ENCODE data around the gene CDC42BPB.

Gene CDC42BPB

DNA sequence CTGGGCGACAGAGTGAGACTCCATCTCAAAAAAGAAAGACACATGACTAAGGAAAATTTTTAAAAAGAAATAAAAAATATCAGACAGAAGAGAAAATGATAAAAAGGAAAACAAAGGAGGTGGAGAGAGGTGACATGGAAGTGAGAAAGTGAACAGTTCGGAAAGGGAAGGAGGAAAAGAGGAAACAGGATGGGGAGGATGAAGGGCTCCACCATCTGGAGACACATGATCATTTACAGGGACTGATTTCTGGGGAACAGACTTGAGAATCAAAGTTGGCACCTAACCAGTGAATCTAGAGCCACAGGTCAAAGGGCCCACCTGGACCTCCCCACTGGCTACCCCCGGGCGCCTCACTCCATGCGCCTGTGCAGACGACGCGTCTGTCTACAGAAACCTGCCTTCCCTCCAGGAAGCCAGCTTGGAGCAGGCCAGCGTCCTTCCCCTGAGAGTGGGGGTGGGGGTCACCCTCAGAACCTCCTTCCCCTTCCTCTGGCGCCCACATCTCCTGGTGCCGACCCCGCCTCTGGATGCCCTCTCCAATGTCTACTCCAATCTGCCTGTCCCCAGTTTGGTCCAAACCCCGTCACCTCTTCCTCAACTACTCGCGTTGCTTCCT, 74.4 kb downstream of the CDC42BPB start:
- Histone ChIP-seq H3K27ac (ENCODE audit: low read depth, low read length) (no peak overlapping the region), H3K36me3 (ENCODE audit: low read length) (no peaks in the 10 kb centered on the region), H3K9ac (ENCODE audit: low read length) (no peak overlapping the region), H3K79me2 (ENCODE audit: insufficient read depth, low read length) (no peaks in the 10 kb centered on the region), H2AFZ (ENCODE audit: low read depth, low read length, severe bottlenecking) (no peak overlapping the region), H4K20me1 (ENCODE audit: low read depth, low read length) (no peaks in the 10 kb centered on the region), H3K27me3 (ENCODE audit: low read length) (no peaks in the 10 kb centered on the region), H3F3A (ENCODE audit: insufficient read depth) (no peaks in the 10 kb centered on the region), H3K4me2 (ENCODE audit: low read depth, low read length, poor library complexity, severe bottlenecking) (no peak overlapping the region), H3K9me3 (ENCODE audit: insufficient read depth, low read length) (no peaks in the 10 kb centered on the region; the same call in 1 of the 2 replicates), H3K9me2 (replicated peaks; ENCODE audit: insufficient read depth, low read length) (no peaks in the 10 kb centered on the region), H3K4me3 (ENCODE audit: insufficient read depth, low read length, poor library complexity, severe bottlenecking) (no peak overlapping the region)
- TF ChIP-seq EZH2phosphoT487 (conservative IDR thresholded peaks at IDR 0.05; ENCODE audit: low read length) = no peak
- TF ChIP-seq, protein P1, sequence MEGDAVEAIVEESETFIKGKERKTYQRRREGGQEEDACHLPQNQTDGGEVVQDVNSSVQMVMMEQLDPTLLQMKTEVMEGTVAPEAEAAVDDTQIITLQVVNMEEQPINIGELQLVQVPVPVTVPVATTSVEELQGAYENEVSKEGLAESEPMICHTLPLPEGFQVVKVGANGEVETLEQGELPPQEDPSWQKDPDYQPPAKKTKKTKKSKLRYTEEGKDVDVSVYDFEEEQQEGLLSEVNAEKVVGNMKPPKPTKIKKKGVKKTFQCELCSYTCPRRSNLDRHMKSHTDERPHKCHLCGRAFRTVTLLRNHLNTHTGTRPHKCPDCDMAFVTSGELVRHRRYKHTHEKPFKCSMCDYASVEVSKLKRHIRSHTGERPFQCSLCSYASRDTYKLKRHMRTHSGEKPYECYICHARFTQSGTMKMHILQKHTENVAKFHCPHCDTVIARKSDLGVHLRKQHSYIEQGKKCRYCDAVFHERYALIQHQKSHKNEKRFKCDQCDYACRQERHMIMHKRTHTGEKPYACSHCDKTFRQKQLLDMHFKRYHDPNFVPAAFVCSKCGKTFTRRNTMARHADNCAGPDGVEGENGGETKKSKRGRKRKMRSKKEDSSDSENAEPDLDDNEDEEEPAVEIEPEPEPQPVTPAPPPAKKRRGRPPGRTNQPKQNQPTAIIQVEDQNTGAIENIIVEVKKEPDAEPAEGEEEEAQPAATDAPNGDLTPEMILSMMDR (IDR thresholded peaks at IDR 0.05; ENCODE audit: insufficient read depth, low read length, poor library complexity, severe bottlenecking) = no peak

DNA sequence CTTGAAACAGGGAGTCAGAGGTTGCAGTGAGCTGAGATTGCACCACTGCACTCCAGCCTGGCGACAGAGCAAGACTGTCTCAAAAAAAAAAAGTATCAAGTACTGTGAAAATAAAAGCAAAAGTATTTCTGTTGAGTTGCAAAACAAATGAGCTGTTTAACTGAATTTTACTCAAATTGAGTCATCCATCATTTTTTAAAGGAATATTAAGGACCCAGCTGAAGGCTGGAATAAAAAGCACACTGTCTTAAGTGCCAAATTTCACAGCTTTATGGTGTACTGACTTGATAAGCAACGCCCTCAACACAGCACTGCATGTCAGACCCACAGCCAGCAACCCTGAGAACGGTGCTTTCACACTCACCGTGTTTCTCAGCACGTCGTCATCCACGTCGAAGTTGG, 76.9 kb downstream of the CDC42BPB start:
- no peaks in the 10 kb centered on the region for H3K9me2 ChIP-seq (replicated peaks; ENCODE audit: insufficient read depth, low read length)
- no peaks in the 10 kb centered on the region for H3K27me3 ChIP-seq (ENCODE audit: low read length)
- H3K9me3 ChIP-seq (ENCODE audit: insufficient read depth, low read length) = no peaks in the 10 kb centered on the region
- H3K79me2 ChIP-seq (ENCODE audit: insufficient read depth, low read length) = no peaks in the 10 kb centered on the region
- no peaks in the 10 kb centered on the region for H3F3A ChIP-seq (ENCODE audit: insufficient read depth)
- TF ChIP-seq EZH2phosphoT487 (conservative IDR thresholded peaks at IDR 0.05; ENCODE audit: low read length) = no peak
- TF ChIP-seq, protein P1 (IDR thresholded peaks at IDR 0.05; ENCODE audit: insufficient read depth, low read length, poor library complexity, severe bottlenecking) = no peak
- no peak overlapping the region for H3K4me2 ChIP-seq (ENCODE audit: low read depth, low read length, poor library complexity, severe bottlenecking)
- no peak overlapping the region for H3K9ac ChIP-seq (ENCODE audit: low read length)
- no peak overlapping the region for H2AFZ ChIP-seq (ENCODE audit: low read depth, low read length, severe bottlenecking)
- H3K4me3 ChIP-seq (ENCODE audit: insufficient read depth, low read length, poor library complexity, severe bottlenecking) = no peak overlapping the region
- H4K20me1 ChIP-seq (ENCODE audit: low read depth, low read length) = no peaks in the 10 kb centered on the region
- H3K27ac ChIP-seq (ENCODE audit: low read depth, low read length) = no peak overlapping the region
- H3K36me3 ChIP-seq (ENCODE audit: low read length) = no peaks in the 10 kb centered on the region

DNA sequence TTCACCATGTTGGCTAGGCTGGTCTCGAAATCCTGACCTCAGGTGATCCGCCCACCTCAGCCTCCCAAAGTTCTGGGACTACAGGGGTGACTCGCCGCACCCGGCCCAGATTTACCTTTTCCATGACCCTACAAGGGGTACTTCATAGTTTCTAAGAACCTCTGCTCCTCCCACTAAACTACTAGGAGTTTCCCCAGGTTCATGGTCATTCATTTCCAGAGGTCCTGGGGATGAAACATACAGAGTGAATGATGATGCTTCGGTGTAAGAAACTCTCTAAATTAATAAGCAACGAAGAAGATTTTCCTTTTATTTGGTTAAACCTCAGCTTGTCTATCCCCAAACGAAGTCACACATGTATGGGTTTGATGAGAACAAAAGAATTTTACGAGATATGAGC, 77.9 kb downstream of the CDC42BPB start:
- no peaks in the 10 kb centered on the region for H4K20me1 ChIP-seq (ENCODE audit: low read depth, low read length)
- H3F3A ChIP-seq (ENCODE audit: insufficient read depth) = no peaks in the 10 kb centered on the region
- no peak overlapping the region for H3K4me3 ChIP-seq (ENCODE audit: insufficient read depth, low read length, poor library complexity, severe bottlenecking)
- H2AFZ ChIP-seq (ENCODE audit: low read depth, low read length, severe bottlenecking) = no peak overlapping the region
- no peaks in the 10 kb centered on the region for H3K36me3 ChIP-seq (ENCODE audit: low read length)
- no peaks in the 10 kb centered on the region for H3K9me2 ChIP-seq (replicated peaks; ENCODE audit: insufficient read depth, low read length)
- no peak for TF ChIP-seq EZH2phosphoT487 (conservative IDR thresholded peaks at IDR 0.05; ENCODE audit: low read length)
- TF ChIP-seq, protein P1 (IDR thresholded peaks at IDR 0.05; ENCODE audit: insufficient read depth, low read length, poor library complexity, severe bottlenecking) = no peak
- no peaks in the 10 kb centered on the region for H3K9me3 ChIP-seq (ENCODE audit: insufficient read depth, low read length)
- H3K27me3 ChIP-seq (ENCODE audit: low read length) = no peaks in the 10 kb centered on the region
- H3K9ac ChIP-seq (ENCODE audit: low read length) = no peak overlapping the region
- H3K27ac ChIP-seq (ENCODE audit: low read depth, low read length) = no peak overlapping the region
- no peaks in the 10 kb centered on the region for H3K79me2 ChIP-seq (ENCODE audit: insufficient read depth, low read length)
- no peak overlapping the region for H3K4me2 ChIP-seq (ENCODE audit: low read depth, low read length, poor library complexity, severe bottlenecking)

Data from SU-DHL-6 (cell line).